WTC11 (cell line): ENCODE measurements around the gene COMMD4. TPM values are rescaled to one million over a fixed set of nuclear protein-coding genes. Genes with fewer than 3 reads are reported as not detected.

Experiments
- AFF4 ChIP-seq: sonication (generic); formaldehyde crosslinking; IDR thresholded peaks from 2 replicates; pipeline ENCODE4 v1.8.1; 2023; ENCODE audit warnings: mild to moderate bottlenecking, missing genetic modification reagents, borderline replicate concordance
- CBFB ChIP-seq: sonication (generic); formaldehyde crosslinking; IDR thresholded peaks from 2 replicates; pipeline ENCODE4 v1.8.1; 2022; ENCODE audit warnings: mild to moderate bottlenecking, low read depth, missing genetic modification reagents
- CREB1 ChIP-seq: sonication (generic); formaldehyde crosslinking; IDR thresholded peaks from 2 replicates; pipeline ENCODE4 v1.8.0; 2023; ENCODE audit warnings: mild to moderate bottlenecking, missing genetic modification reagents
- CTCF ChIP-seq: fragments of 200-600 bp; IDR thresholded peaks from 2 replicates; pipeline ENCODE4 v1.8.0; 2022; ENCODE audit warnings: antibody characterized with exemption
- E2F1 ChIP-seq: sonication (generic); formaldehyde crosslinking; IDR thresholded peaks from 2 replicates; pipeline ENCODE4 v1.8.0; 2022; ENCODE audit warnings: mild to moderate bottlenecking, missing genetic modification reagents
- ELF4 ChIP-seq: sonication (generic); formaldehyde crosslinking; IDR thresholded peaks from 2 replicates; pipeline ENCODE4 v1.8.1; 2022; ENCODE audit warnings: low read depth, mild to moderate bottlenecking, moderate library complexity, missing genetic modification reagents
- ESRRA ChIP-seq: sonication (generic); formaldehyde crosslinking; IDR thresholded peaks from 2 replicates; pipeline ENCODE4 v1.8.1; 2022; ENCODE audit warnings: mild to moderate bottlenecking, missing genetic modification reagents, borderline replicate concordance
- FOXP1 ChIP-seq: sonication (generic); formaldehyde crosslinking; IDR thresholded peaks from 2 replicates; pipeline ENCODE4 v1.8.0; 2022; ENCODE audit warnings: missing genetic modification reagents, mild to moderate bottlenecking, moderate library complexity, borderline replicate concordance
- JAZF1 ChIP-seq: fragments of 250-450 bp; sonication (Bioruptor Pico); IDR thresholded peaks from 2 replicates; pipeline ENCODE4 v1.9.0; 2021; ENCODE audit warnings: moderate library complexity, mild to moderate bottlenecking, inconsistent platforms
- NFE2L1 ChIP-seq: sonication (generic); formaldehyde crosslinking; IDR thresholded peaks from 2 replicates; pipeline ENCODE4 v1.8.1; 2023; ENCODE audit warnings: missing genetic modification reagents
- NR1H2 ChIP-seq: sonication (generic); formaldehyde crosslinking; IDR thresholded peaks from 2 replicates; pipeline ENCODE4 v1.9.0; 2021; ENCODE audit warnings: mild to moderate bottlenecking, moderate library complexity, missing genetic modification reagents
- RORB ChIP-seq: fragments of 250-450 bp; sonication (Bioruptor Pico); IDR thresholded peaks from 2 replicates; pipeline ENCODE4 v1.9.0; 2021; ENCODE audit warnings: mild to moderate bottlenecking
- USF1 ChIP-seq: sonication (generic); formaldehyde crosslinking; IDR thresholded peaks from 2 replicates; pipeline ENCODE4 v1.8.0; 2022; ENCODE audit warnings: mild to moderate bottlenecking, missing genetic modification reagents
- USF2 ChIP-seq: sonication (generic); formaldehyde crosslinking; IDR thresholded peaks from 2 replicates; pipeline ENCODE4 v1.8.1; 2023; ENCODE audit warnings: mild to moderate bottlenecking, missing genetic modification reagents, moderate library complexity
- ZBTB21 ChIP-seq: sonication (generic); formaldehyde crosslinking; IDR thresholded peaks from 2 replicates; pipeline ENCODE4 v1.8.1; 2023; ENCODE audit warnings: mild to moderate bottlenecking, missing genetic modification reagents, borderline replicate concordance
- ZNF219 ChIP-seq: sonication (generic); formaldehyde crosslinking; IDR thresholded peaks from 2 replicates; pipeline ENCODE4 v1.8.0; 2023; ENCODE audit warnings: missing genetic modification reagents, mild to moderate bottlenecking, borderline replicate concordance
- ZNF671 ChIP-seq: fragments of 250-450 bp; sonication (Bioruptor Pico); IDR thresholded peaks from 2 replicates; pipeline ENCODE4 v1.8.0; 2021; ENCODE audit warnings: mild to moderate bottlenecking
- total RNA-seq: library from RNA; stranded (reverse); gene quantifications from 3 replicates; pipeline ENCODE4 v1.2.3, GENCODE V29; 2021
- TF ChIP-seq, protein P1 (sequence below): sonication (generic); formaldehyde crosslinking; IDR thresholded peaks from 2 replicates; pipeline ENCODE4 v1.8.1; 2023; ENCODE audit warnings: mild to moderate bottlenecking, missing genetic modification reagents
- TF ChIP-seq, protein P2 (sequence below): sonication (generic); formaldehyde crosslinking; IDR thresholded peaks from 2 replicates; pipeline ENCODE4 v1.8.0; 2022; ENCODE audit warnings: mild to moderate bottlenecking, missing genetic modification reagents
- TF ChIP-seq, protein P3 (sequence below): sonication (generic); formaldehyde crosslinking; IDR thresholded peaks from 2 replicates; pipeline ENCODE4 v1.8.1; 2022; ENCODE audit warnings: low read depth, mild to moderate bottlenecking, moderate library complexity, missing genetic modification reagents, borderline replicate concordance
- TF ChIP-seq, protein P4 (sequence below): sonication (generic); formaldehyde crosslinking; conservative IDR thresholded peaks from 2 replicates; pipeline ENCODE4 v1.8.1; 2023; ENCODE audit warnings: mild to moderate bottlenecking, low read depth, missing genetic modification reagents, moderate library complexity

Gene COMMD4
- total RNA-seq, 1 experiment from 2014 or later: 140 TPM

GRCh38 chr15:75335705-75336355 lies at the start of gene COMMD4 (continued):
- TF ChIP-seq AFF4 (CRISPR knock-in tag) (no peak), CREB1 (no peak), CBFB (CRISPR knock-in tag) (no peak), ELF4 (CRISPR knock-in tag) (no peak), ESRRA (CRISPR knock-in tag) (no peak), USF2 (CRISPR knock-in tag) (peak; percentile 99), ZBTB21 (CRISPR knock-in tag) (no peak), E2F1 (CRISPR knock-in tag) (no peak), ZNF219 (no peak), NR1H2 (CRISPR knock-in tag) (no peak), USF1 (peak; percentile 99), NFE2L1 (CRISPR knock-in tag) (peak; percentile 69; the same call in 1 of the 2 replicates), RORB (CRISPR knock-in tag) (no peak), FOXP1 (CRISPR knock-in tag) (peak; percentile 86), ZNF671 (no peak), CTCF (no peak), JAZF1 (CRISPR knock-in tag) (no peak)
- TF ChIP-seq, protein P1, sequence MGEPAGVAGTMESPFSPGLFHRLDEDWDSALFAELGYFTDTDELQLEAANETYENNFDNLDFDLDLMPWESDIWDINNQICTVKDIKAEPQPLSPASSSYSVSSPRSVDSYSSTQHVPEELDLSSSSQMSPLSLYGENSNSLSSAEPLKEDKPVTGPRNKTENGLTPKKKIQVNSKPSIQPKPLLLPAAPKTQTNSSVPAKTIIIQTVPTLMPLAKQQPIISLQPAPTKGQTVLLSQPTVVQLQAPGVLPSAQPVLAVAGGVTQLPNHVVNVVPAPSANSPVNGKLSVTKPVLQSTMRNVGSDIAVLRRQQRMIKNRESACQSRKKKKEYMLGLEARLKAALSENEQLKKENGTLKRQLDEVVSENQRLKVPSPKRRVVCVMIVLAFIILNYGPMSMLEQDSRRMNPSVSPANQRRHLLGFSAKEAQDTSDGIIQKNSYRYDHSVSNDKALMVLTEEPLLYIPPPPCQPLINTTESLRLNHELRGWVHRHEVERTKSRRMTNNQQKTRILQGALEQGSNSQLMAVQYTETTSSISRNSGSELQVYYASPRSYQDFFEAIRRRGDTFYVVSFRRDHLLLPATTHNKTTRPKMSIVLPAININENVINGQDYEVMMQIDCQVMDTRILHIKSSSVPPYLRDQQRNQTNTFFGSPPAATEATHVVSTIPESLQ (CRISPR knock-in tag): no peak
- TF ChIP-seq, protein P2, sequence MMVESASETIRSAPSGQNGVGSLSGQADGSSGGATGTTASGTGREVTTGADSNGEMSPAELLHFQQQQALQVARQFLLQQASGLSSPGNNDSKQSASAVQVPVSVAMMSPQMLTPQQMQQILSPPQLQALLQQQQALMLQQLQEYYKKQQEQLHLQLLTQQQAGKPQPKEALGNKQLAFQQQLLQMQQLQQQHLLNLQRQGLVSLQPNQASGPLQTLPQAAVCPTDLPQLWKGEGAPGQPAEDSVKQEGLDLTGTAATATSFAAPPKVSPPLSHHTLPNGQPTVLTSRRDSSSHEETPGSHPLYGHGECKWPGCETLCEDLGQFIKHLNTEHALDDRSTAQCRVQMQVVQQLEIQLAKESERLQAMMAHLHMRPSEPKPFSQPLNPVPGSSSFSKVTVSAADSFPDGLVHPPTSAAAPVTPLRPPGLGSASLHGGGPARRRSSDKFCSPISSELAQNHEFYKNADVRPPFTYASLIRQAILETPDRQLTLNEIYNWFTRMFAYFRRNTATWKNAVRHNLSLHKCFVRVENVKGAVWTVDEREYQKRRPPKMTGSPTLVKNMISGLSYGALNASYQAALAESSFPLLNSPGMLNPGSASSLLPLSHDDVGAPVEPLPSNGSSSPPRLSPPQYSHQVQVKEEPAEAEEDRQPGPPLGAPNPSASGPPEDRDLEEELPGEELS (CRISPR knock-in tag): peak; percentile 43; the same call in 1 of the 2 replicates
- TF ChIP-seq, protein P3, sequence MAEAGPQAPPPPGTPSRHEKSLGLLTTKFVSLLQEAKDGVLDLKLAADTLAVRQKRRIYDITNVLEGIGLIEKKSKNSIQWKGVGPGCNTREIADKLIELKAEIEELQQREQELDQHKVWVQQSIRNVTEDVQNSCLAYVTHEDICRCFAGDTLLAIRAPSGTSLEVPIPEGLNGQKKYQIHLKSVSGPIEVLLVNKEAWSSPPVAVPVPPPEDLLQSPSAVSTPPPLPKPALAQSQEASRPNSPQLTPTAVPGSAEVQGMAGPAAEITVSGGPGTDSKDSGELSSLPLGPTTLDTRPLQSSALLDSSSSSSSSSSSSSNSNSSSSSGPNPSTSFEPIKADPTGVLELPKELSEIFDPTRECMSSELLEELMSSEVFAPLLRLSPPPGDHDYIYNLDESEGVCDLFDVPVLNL (CRISPR knock-in tag): peak; percentile 84; the same call in 1 of the 2 replicates
- TF ChIP-seq, protein P4, sequence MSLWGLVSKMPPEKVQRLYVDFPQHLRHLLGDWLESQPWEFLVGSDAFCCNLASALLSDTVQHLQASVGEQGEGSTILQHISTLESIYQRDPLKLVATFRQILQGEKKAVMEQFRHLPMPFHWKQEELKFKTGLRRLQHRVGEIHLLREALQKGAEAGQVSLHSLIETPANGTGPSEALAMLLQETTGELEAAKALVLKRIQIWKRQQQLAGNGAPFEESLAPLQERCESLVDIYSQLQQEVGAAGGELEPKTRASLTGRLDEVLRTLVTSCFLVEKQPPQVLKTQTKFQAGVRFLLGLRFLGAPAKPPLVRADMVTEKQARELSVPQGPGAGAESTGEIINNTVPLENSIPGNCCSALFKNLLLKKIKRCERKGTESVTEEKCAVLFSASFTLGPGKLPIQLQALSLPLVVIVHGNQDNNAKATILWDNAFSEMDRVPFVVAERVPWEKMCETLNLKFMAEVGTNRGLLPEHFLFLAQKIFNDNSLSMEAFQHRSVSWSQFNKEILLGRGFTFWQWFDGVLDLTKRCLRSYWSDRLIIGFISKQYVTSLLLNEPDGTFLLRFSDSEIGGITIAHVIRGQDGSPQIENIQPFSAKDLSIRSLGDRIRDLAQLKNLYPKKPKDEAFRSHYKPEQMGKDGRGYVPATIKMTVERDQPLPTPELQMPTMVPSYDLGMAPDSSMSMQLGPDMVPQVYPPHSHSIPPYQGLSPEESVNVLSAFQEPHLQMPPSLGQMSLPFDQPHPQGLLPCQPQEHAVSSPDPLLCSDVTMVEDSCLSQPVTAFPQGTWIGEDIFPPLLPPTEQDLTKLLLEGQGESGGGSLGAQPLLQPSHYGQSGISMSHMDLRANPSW (CRISPR knock-in tag): no peak
